ENCODE results near the gene LCP2. TPM values are rescaled to one million over a fixed set of nuclear protein-coding genes. Genes with fewer than 3 reads are reported as not detected.

Gene LCP2
- polyA plus RNA-seq, 4 donors, result 2.9 to 14.1 (median 7.8) TPM

- no peaks in the 10 kb centered on the region for H3K36me3 ChIP-seq (ENCODE audit: control insufficient read depth in 3 of 3, insufficient read depth in 2 of 3, low read depth in 1 of 3, low read length in 3 of 3)
- H3K4me1 ChIP-seq (ENCODE audit: control insufficient read depth in 3 of 3, insufficient read depth in 2 of 3, low read depth in 1 of 3, low read length in 2 of 3), result no peaks in the 10 kb centered on the region
- H3K4me3 ChIP-seq (ENCODE audit: low read depth in 1 of 3, low read length in 3 of 3), result no peak overlapping the region
- WGBS, 3 donors, result 3 to 41% (median 16%) methylated on average over 1 of the region's 1 CpG
- no peak overlapping the region for H3K27ac ChIP-seq (ENCODE audit: low read depth in 1 of 3, low read length in 2 of 3)
- H3K27me3 ChIP-seq (ENCODE audit: control insufficient read depth in 3 of 3, insufficient read depth in 3 of 3, low read length in 3 of 3), result no peaks in the 10 kb centered on the region
- DNase-seq (no peak), FAIRE-seq (no peak)
- H3K9me3 ChIP-seq (ENCODE audit: control insufficient read depth in 2 of 2, insufficient read depth in 1 of 2, low read depth in 1 of 2, low read length in 1 of 2), result no peaks in the 10 kb centered on the region
These were observed 59.0 kb downstream of the LCP2 start for GRCh38 chr5:170238456-170239196.

DNA sequence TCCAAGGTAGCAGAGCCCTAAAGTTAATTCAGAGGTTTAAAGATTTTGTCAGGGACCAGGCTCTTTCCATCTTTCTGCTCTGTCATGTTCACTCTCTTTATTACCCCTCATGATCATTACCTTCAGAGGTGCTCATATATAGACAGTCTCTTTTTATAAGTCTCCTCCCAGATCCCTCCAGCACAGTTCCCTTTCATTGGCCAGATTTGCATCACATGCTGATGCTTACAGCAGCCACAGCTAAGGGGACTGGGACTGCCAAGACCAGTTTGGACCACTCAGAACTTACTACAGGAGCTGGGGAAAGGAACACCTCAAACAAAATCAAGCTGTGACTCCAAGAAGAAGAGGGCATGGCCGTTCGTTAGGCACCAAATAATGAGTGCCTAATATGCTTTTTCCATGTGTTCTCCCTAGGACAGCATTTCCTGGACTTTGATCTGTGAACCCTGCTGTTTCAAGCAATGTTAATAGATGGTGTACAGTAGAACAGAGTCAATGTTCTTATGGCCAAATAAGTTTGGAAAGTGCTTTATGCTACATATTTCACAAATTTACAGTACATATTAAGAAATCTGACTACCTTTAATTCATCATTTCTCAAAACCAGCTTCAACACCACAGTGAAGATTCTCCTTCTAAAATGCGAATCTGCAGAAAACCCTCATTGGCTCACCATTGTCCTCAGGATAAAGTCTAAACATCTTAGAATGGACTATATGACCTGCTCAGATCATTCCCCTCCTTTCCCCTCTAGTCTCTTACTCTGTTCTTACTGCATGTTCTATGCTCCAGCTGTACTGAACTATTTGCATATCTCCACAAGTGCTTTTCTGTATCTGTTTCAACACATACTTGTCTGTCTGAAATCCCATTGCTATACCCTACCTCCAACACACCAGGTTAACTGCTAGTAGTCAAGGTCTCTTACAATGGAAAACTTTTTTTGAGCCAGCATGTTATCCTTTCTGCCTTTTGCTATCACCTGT, 61.4 kb downstream of the LCP2 start:
- DNase-seq (no peak), FAIRE-seq (no peak)
- H3K4me3 ChIP-seq (ENCODE audit: low read depth in 1 of 3, low read length in 3 of 3), result no peak overlapping the region
- H3K9me3 ChIP-seq (ENCODE audit: control insufficient read depth in 2 of 2, insufficient read depth in 1 of 2, low read depth in 1 of 2, low read length in 1 of 2), result no peaks in the 10 kb centered on the region
- H3K36me3 ChIP-seq (ENCODE audit: control insufficient read depth in 3 of 3, insufficient read depth in 2 of 3, low read depth in 1 of 3, low read length in 3 of 3), result no peaks in the 10 kb centered on the region
- H3K27ac ChIP-seq (ENCODE audit: low read depth in 1 of 3, low read length in 2 of 3), result no peak overlapping the region
- no peaks in the 10 kb centered on the region for H3K4me1 ChIP-seq (ENCODE audit: control insufficient read depth in 3 of 3, insufficient read depth in 2 of 3, low read depth in 1 of 3, low read length in 2 of 3)
- WGBS, 3 donors, result 40 to 68% (median 55%) methylated on average over 3 of the region's 3 CpGs
- H3K27me3 ChIP-seq (ENCODE audit: control insufficient read depth in 3 of 3, insufficient read depth in 3 of 3, low read length in 3 of 3), result no peaks in the 10 kb centered on the region

DNA sequence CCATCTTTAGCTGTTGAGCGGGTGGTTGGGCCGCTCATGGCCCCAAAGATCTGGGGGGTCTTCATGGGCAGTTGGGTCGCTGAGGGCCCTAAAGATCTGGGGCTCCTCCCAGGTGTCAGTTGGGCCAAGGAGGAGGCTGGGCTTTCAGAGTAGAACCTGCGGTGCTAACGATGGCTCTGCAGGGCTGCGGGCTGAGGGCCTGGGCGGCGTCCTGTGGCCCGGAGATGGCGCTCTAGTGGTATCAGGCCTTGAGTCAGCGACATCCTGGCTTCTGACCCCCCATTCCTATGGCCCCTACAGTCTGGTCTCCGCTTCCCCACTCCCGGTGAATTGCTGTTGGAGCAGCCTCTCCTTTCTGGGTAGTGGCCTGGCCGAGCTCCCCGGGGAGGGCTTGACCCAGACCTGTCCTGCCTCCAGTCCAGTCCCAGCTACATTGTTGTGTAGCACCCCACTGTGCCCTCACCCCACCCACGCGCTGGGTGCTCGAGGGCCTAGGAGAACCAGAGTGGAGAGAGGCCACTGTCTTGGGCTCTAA, 64.2 kb downstream of the LCP2 start:
- H3K27me3 ChIP-seq (ENCODE audit: control insufficient read depth in 3 of 3, insufficient read depth in 3 of 3, low read length in 3 of 3), result no peaks in the 10 kb centered on the region
- WGBS, 3 donors, result 89 to 94% (median 90%) methylated on average over 18 of the region's 18 CpGs
- H3K36me3 ChIP-seq (ENCODE audit: control insufficient read depth in 3 of 3, insufficient read depth in 2 of 3, low read depth in 1 of 3, low read length in 3 of 3), result no peaks in the 10 kb centered on the region
- H3K4me1 ChIP-seq (ENCODE audit: control insufficient read depth in 3 of 3, insufficient read depth in 2 of 3, low read depth in 1 of 3, low read length in 2 of 3), result no peaks in the 10 kb centered on the region
- H3K27ac ChIP-seq (ENCODE audit: low read depth in 1 of 3, low read length in 2 of 3), result no peak overlapping the region
- FAIRE-seq (no peak), DNase-seq (no peak)
- H3K4me3 ChIP-seq (ENCODE audit: low read depth in 1 of 3, low read length in 3 of 3), result no peak overlapping the region
- H3K9me3 ChIP-seq (ENCODE audit: control insufficient read depth in 2 of 2, insufficient read depth in 1 of 2, low read depth in 1 of 2, low read length in 1 of 2), result no peaks in the 10 kb centered on the region

DNA sequence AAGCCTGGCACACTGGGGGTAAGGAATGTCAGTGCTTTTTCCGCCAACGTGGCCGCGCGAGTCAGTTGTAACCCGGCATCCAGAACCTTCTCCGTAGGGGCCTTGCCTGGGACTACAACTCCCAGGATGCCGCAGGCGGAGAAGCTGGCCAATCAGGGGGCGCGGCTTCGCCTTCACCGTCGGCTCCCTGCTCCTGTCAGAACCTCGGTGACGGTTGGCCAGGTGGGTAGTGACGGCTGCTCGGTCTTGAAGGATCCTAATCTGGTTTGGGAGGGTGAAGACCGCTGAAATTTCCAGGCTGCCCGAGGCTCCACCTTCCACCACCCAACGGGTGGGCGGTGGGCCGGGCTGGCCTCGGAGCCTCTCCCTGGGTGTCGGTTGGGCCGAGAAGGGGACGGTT, 64.8 kb downstream of the LCP2 start, which contains the start of gene C5orf58:
TSS of gene C5orf58 (plus strand) at position 200 of the 400 bp plus-strand sequence. CDS start 1,992 bp downstream, outside the sequence.
- no peaks in the 10 kb centered on the region for H3K4me1 ChIP-seq (ENCODE audit: control insufficient read depth in 3 of 3, insufficient read depth in 2 of 3, low read depth in 1 of 3, low read length in 2 of 3)
- H3K27me3 ChIP-seq (ENCODE audit: control insufficient read depth in 3 of 3, insufficient read depth in 3 of 3, low read length in 3 of 3), result no peaks in the 10 kb centered on the region
- H3K4me3 ChIP-seq (ENCODE audit: low read depth in 1 of 3, low read length in 3 of 3), result no peak within 1 kb of the TSS
- WGBS, 3 donors, result 84 to 94% (median 94%) methylated on average over 27 of the region's 27 CpGs
- no peaks in the 10 kb centered on the region for H3K36me3 ChIP-seq (ENCODE audit: control insufficient read depth in 3 of 3, insufficient read depth in 2 of 3, low read depth in 1 of 3, low read length in 3 of 3)
- no peak within 1 kb of the TSS for H3K27ac ChIP-seq (ENCODE audit: low read depth in 1 of 3, low read length in 2 of 3)
- DNase-seq (no peak), FAIRE-seq (no peak)
- no peaks in the 10 kb centered on the region for H3K9me3 ChIP-seq (ENCODE audit: control insufficient read depth in 2 of 2, insufficient read depth in 1 of 2, low read depth in 1 of 2, low read length in 1 of 2)

DNA sequence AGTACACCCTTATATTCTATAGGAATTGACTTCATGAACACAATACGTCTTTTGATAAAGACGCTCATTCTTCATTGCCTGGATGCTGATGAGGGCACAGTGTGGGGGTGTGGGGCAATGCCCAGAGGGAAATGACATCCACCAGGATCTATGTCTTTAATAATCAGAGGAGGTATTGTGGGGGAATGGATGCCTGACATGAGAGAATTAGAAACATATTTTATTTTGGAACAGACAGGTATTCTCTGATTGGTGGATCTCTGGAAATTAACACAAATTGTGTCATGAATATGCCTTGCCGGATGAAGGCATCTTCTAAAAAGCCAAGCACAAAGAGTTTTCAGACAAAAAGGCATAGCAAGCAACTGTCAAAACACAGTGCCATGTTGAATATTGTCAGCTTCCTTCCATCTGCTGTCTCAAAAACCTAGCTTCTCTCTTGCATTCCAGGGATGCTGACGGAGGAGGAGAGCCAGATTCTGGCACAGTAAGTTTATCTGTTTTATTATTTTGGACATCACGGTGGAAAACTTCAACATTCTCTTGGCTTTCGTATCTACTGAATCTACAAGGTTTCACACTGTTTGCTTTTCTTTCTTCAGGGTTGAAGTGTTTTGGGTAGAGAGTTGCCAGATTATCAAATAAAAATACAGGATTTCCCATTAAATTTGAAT, 68.7 kb downstream of the LCP2 start:
- no peak overlapping the region for H3K4me3 ChIP-seq (ENCODE audit: low read depth in 1 of 3, low read length in 3 of 3)
- H3K36me3 ChIP-seq (ENCODE audit: control insufficient read depth in 3 of 3, insufficient read depth in 2 of 3, low read depth in 1 of 3, low read length in 3 of 3), result no peaks in the 10 kb centered on the region
- H3K27ac ChIP-seq (ENCODE audit: low read depth in 1 of 3, low read length in 2 of 3), result no peak overlapping the region
- H3K9me3 ChIP-seq (ENCODE audit: control insufficient read depth in 2 of 2, insufficient read depth in 1 of 2, low read depth in 1 of 2, low read length in 1 of 2), result no peaks in the 10 kb centered on the region
- peaks cover 0 to 3% (median 0%) of the 10 kb centered on the region in 3 donors for H3K4me1 ChIP-seq (ENCODE audit: control insufficient read depth in 3 of 3, insufficient read depth in 2 of 3, low read depth in 1 of 3, low read length in 2 of 3)
- H3K27me3 ChIP-seq (ENCODE audit: control insufficient read depth in 3 of 3, insufficient read depth in 3 of 3, low read length in 3 of 3), result no peaks in the 10 kb centered on the region
- WGBS, 3 donors, result 82 to 86% (median 83%) methylated on average over 6 of the region's 6 CpGs
- FAIRE-seq (no peak), DNase-seq (no peak)

GRCh38 chr5:170226661-170227060, 70.9 kb downstream of the LCP2 start:
- Histone ChIP-seq H3K36me3 (ENCODE audit: control insufficient read depth in 3 of 3, insufficient read depth in 2 of 3, low read depth in 1 of 3, low read length in 3 of 3) (no peaks in the 10 kb centered on the region), H3K27ac (ENCODE audit: low read depth in 1 of 3, low read length in 2 of 3) (no peak overlapping the region), H3K4me3 (ENCODE audit: low read depth in 1 of 3, low read length in 3 of 3) (no peak overlapping the region), H3K27me3 (ENCODE audit: control insufficient read depth in 3 of 3, insufficient read depth in 3 of 3, low read length in 3 of 3) (no peaks in the 10 kb centered on the region), H3K9me3 (ENCODE audit: control insufficient read depth in 2 of 2, insufficient read depth in 1 of 2, low read depth in 1 of 2, low read length in 1 of 2) (no peaks in the 10 kb centered on the region), H3K4me1 (ENCODE audit: control insufficient read depth in 3 of 3, insufficient read depth in 2 of 3, low read depth in 1 of 3, low read length in 2 of 3) (peaks cover 0 to 3% (median 3%) of the 10 kb centered on the region in 3 donors)
- FAIRE-seq, result no peak
- no peak for DNase-seq
- WGBS, 3 donors, result 34 to 61% (median 48%) methylated on average over 2 of the region's 2 CpGs

- Histone ChIP-seq H3K9me3 (ENCODE audit: control insufficient read depth in 2 of 2, insufficient read depth in 1 of 2, low read depth in 1 of 2, low read length in 1 of 2) (no peaks in the 10 kb centered on the region), H3K4me1 (ENCODE audit: control insufficient read depth in 3 of 3, insufficient read depth in 2 of 3, low read depth in 1 of 3, low read length in 2 of 3) (peaks cover 0 to 4% (median 3%) of the 10 kb centered on the region in 3 donors), H3K36me3 (ENCODE audit: control insufficient read depth in 3 of 3, insufficient read depth in 2 of 3, low read depth in 1 of 3, low read length in 3 of 3) (no peaks in the 10 kb centered on the region), H3K4me3 (ENCODE audit: low read depth in 1 of 3, low read length in 3 of 3) (no peak overlapping the region), H3K27me3 (ENCODE audit: control insufficient read depth in 3 of 3, insufficient read depth in 3 of 3, low read length in 3 of 3) (no peaks in the 10 kb centered on the region), H3K27ac (ENCODE audit: low read depth in 1 of 3, low read length in 2 of 3) (no peak overlapping the region)
- DNase-seq, result no peak
- 72 to 81% (median 81%) methylated on average over 9 of the region's 9 CpGs for WGBS, 3 donors
- FAIRE-seq, result no peak
These were observed 71.4 kb downstream of the LCP2 start for GRCh38 chr5:170226129-170226615.
